IMR-90 (cell line): Measurements from ENCODE around the gene UACA. TPM values are rescaled to one million over a fixed set of nuclear protein-coding genes. Genes with fewer than 3 reads are reported as not detected.

Experiments used
- ATAC-seq: fragments of 200-7000 bp; cut with Tn5 transposase; 2 replicates; pipeline ENCODE4 v1.9.1; 2020; ENCODE audit warnings: low read depth, mild to moderate bottlenecking, moderate library complexity
- BruUV-seq: library from RNA; stranded (reverse); fragments of 400-500 nt; replicated peaks from 2 replicates; lab custom pipeline; 2021; lab: Mats Ljungman, UMichigan
- CTCF ChIA-PET: fragments of 300-600 bp; formaldehyde crosslinking; extraction: SDS; loops from one replicate; lab custom pipeline; 2021; ENCODE audit warnings: antibody characterized with exemption; lab: Yijun Ruan, JAX
- POLR2A ChIA-PET: fragments of 300-600 bp; sonication (Branson Sonifier 250); formaldehyde crosslinking; loops from one replicate; lab custom pipeline; 2022; ENCODE audit warnings: antibody characterized with exemption; ENCODE audit not compliant: unreplicated experiment; lab: Charles Lee
- DNase-seq: peaks from one replicate; pipeline ENCODE4 v3.0.0; 2013
- H2AFZ ChIP-seq: replicated peaks from 2 replicates; pipeline ENCODE3; 2013; ENCODE audit warnings: low read length, mild to moderate bottlenecking; ENCODE audit not compliant: poor library complexity
- H2AK5ac ChIP-seq: 2 replicates; pipeline ENCODE4 v1.6.1; 2013; ENCODE audit warnings: low read depth, low read length, inconsistent platforms
- H2AK9ac ChIP-seq: replicated peaks from 2 replicates; pipeline ENCODE3; 2013; ENCODE audit warnings: mild to moderate bottlenecking, low read depth, low read length, moderate library complexity; ENCODE audit not compliant: poor library complexity
- H2BK120ac ChIP-seq: 2 replicates; pipeline ENCODE4 v1.6.1; 2013; ENCODE audit warnings: low read depth, low read length, inconsistent platforms
- H2BK15ac ChIP-seq: 3 replicates; pipeline ENCODE4 v1.6.1; 2013; ENCODE audit warnings: low read depth, low read length, inconsistent platforms
- H2BK20ac ChIP-seq: 2 replicates; pipeline ENCODE4 v1.6.1; 2013; ENCODE audit warnings: low read depth, mild to moderate bottlenecking, inconsistent platforms, low read length, moderate library complexity
- H2BK5ac ChIP-seq: 2 replicates; pipeline ENCODE4 v1.6.1; 2013; ENCODE audit warnings: mild to moderate bottlenecking, low read depth, low read length, inconsistent platforms; ENCODE audit not compliant: poor library complexity, severe bottlenecking
- H3K14ac ChIP-seq: replicated peaks from 2 replicates; pipeline ENCODE4 v1.6.1; 2013; ENCODE audit warnings: low read depth, low read length, inconsistent platforms
- H3K18ac ChIP-seq: 2 replicates; pipeline ENCODE4 v1.6.1; 2013; ENCODE audit warnings: low read depth, low read length, control low read depth
- H3K23ac ChIP-seq: 2 replicates; pipeline ENCODE4 v1.6.1; 2013; ENCODE audit warnings: low read depth, low read length, inconsistent platforms
- H3K27ac ChIP-seq: 2 replicates; pipeline ENCODE4 v1.5.1; 2013; ENCODE audit warnings: mild to moderate bottlenecking, control low read depth, low read length; ENCODE audit not compliant: insufficient read depth
- H3K27me3 ChIP-seq: 2 replicates; pipeline ENCODE4 v1.6.1; 2013; ENCODE audit warnings: low read length; ENCODE audit not compliant: control insufficient read depth, insufficient read depth
- H3K36me3 ChIP-seq: 2 replicates; pipeline ENCODE4 v1.6.1; 2013; ENCODE audit warnings: low read length, mixed read lengths; ENCODE audit not compliant: control insufficient read depth, insufficient read depth
- H3K4ac ChIP-seq: 2 replicates; pipeline ENCODE4 v1.6.1; 2013; ENCODE audit warnings: low read depth, low read length, inconsistent platforms
- H3K4me1 ChIP-seq: 2 replicates; pipeline ENCODE4 v1.6.1; 2013; ENCODE audit warnings: low read length, mixed read lengths; ENCODE audit not compliant: control insufficient read depth, insufficient read depth
- H3K4me2 ChIP-seq: 2 replicates; pipeline ENCODE4 v1.6.1; 2013; ENCODE audit warnings: low read depth, mild to moderate bottlenecking, control low read depth, low read length, moderate library complexity
- H3K4me3 ChIP-seq: 2 replicates; pipeline ENCODE4 v1.5.1; 2013; ENCODE audit warnings: low read depth, mild to moderate bottlenecking, control low read depth, low read length, moderate library complexity; ENCODE audit not compliant: insufficient read depth
- H3K56ac ChIP-seq: 2 replicates; pipeline ENCODE4 v1.6.1; 2013; ENCODE audit warnings: low read length, inconsistent platforms; ENCODE audit not compliant: insufficient read depth; ENCODE audit errors: extremely low read depth
- H3K79me1 ChIP-seq, 2 experiments: 2 replicates each; pipeline ENCODE4 v1.6.1; 2013; ENCODE audit warnings: low read length in 2 of 2, inconsistent platforms in 1 of 2, low read depth in 1 of 2
- H3K9ac ChIP-seq: 2 replicates; pipeline ENCODE4 v1.6.1; 2013; ENCODE audit warnings: low read depth, low read length, control low read depth
- H3K9me1 ChIP-seq: 2 replicates; pipeline ENCODE4 v1.6.1; 2013; ENCODE audit warnings: low read length, inconsistent platforms; ENCODE audit not compliant: insufficient read depth
- H3K9me3 ChIP-seq: 2 replicates; pipeline ENCODE4 v1.6.1; 2013; ENCODE audit warnings: low read length; ENCODE audit not compliant: control insufficient read depth, insufficient read depth
- H4K20me1 ChIP-seq: 2 replicates; pipeline ENCODE4 v1.6.1; 2013; ENCODE audit warnings: low read length, inconsistent platforms; ENCODE audit not compliant: insufficient read depth
- H4K5ac ChIP-seq: 2 replicates; pipeline ENCODE4 v1.6.1; 2013; ENCODE audit warnings: mild to moderate bottlenecking, low read depth, low read length, control low read depth
- H4K8ac ChIP-seq, 2 experiments: 2 replicates each; pipeline ENCODE4 v1.6.1; 2013; ENCODE audit warnings: low read depth in 2 of 2, low read length in 2 of 2, control low read depth in 1 of 2, inconsistent platforms in 1 of 2
- H4K91ac ChIP-seq: 2 replicates; pipeline ENCODE4 v1.6.1; 2013; ENCODE audit warnings: low read depth, low read length, inconsistent platforms; ENCODE audit not compliant: insufficient read depth
- FOS ChIP-seq: fragments of 150-350 bp; IDR thresholded peaks from 2 replicates; pipeline ENCODE4 v1.6.1; 2016; ENCODE audit warnings: low read depth, low read length
- RAD21 ChIP-seq: IDR thresholded peaks from 2 replicates; pipeline ENCODE4 v1.6.1; 2012; ENCODE audit warnings: low read length, improper control_type of control experiment
- WGBS, 2 experiments: methylation state at CpG; one replicate each; pipeline versions ENCODE4 v1.1.5 to v1.1.7; 2013; ENCODE audit warnings: missing lambda C conversion rate in 2 of 2; ENCODE audit not compliant: insufficient read length in 1 of 2; ENCODE audit errors: extremely low coverage in 2 of 2; 5-methylcytosine and 5-hydroxymethylcytosine counted together
- dilution Hi-C: fragments of 300-500 bp; cut with HindIII; formaldehyde crosslinking; loops from one replicate; pipeline ENCODE4 v1.14.3; 2018; ENCODE audit warnings: low sequenced_read_pairs; ENCODE audit not compliant: unreplicated experiment
- in situ Hi-C: fragments of 300-500 bp; cut with MboI; formaldehyde crosslinking; loops from 3 replicates; pipeline ENCODE4 v1.14.3; 2019; ENCODE audit warnings: low sequenced_read_pairs, inconsistent platforms, mixed read lengths
- intact Hi-C: fragments of 100-400 bp; cut with micrococcal nuclease; formaldehyde crosslinking; loops from 2 replicates; pipeline ENCODE4 v1.10.0; 2022
- polyA plus RNA-seq, 3 experiments: library from polyadenylated mRNA; depleted of rRNA; stranded (reverse); fragments of >200 nt; gene quantifications; 2 replicates each; pipeline ENCODE4 v1.2.3, GENCODE V29; 2012; ENCODE audit warnings: low replicate concordance in 1 of 3
- total RNA-seq: library from RNA; depleted of rRNA; stranded (reverse); fragments of >200 nt; gene quantifications from 2 replicates; pipeline ENCODE4 v1.2.3, GENCODE V29; 2012

The UACA gene
- total and polyA plus RNA-seq, 2 of the 4 experiments (the other 2 are of a cell fraction), result 156 to 507 TPM

- H4K91ac ChIP-seq, result no peak overlapping the region
- no peaks in the 10 kb centered on the region for H3K27me3 ChIP-seq
- H2AK5ac ChIP-seq, result no peak overlapping the region
- no peak overlapping the region for H4K5ac ChIP-seq
- peaks cover 8 to 52% of the 10 kb centered on the region in 2 experiments; a peak in 3 of 4 replicates for H3K79me1 ChIP-seq
- ChIA-PET POLR2A (no interaction called here), CTCF (no interaction called here)
- H3K36me3 ChIP-seq, result no peaks in the 10 kb centered on the region
- no peak overlapping the region for H2BK120ac ChIP-seq
- no peak overlapping the region for H2AK9ac ChIP-seq
- H4K8ac ChIP-seq, result no peak overlapping the region
- no TSS peak for BruUV-seq
- in situ Hi-C loops (no loop called here), intact Hi-C loops (no loop called here), dilution Hi-C loops (no loop called here)
- H4K20me1 ChIP-seq, result peaks cover 51% of the 10 kb centered on the region
- H2BK20ac ChIP-seq, result no peak overlapping the region
- H2BK5ac ChIP-seq, result no peak overlapping the region
- DNase-seq, result no peak
- H3K4me2 ChIP-seq, result no peak overlapping the region
- no peak overlapping the region for H3K14ac ChIP-seq
- H3K23ac ChIP-seq, result 0 out of 2 replicates have a peak overlapping the region, but pooled peaks have one; percentile 2
- H3K9me3 ChIP-seq, result no peaks in the 10 kb centered on the region
- no peak overlapping the region for H3K56ac ChIP-seq
- H3K9ac ChIP-seq, result no peak overlapping the region
- H3K4me1 ChIP-seq, result peaks cover 11% of the 10 kb centered on the region
- 100% methylated on average over 2 of the region's 5 CpGs; no CpG with 5 or more reads in 1 of the 2 experiments for WGBS, 2 experiments
- no peak overlapping the region for H2AFZ ChIP-seq
- H2BK15ac ChIP-seq, result no peak overlapping the region
- no peak overlapping the region for H3K18ac ChIP-seq
- H3K4ac ChIP-seq, result no peak overlapping the region
- peaks cover 4% of the 10 kb centered on the region; the same call in 1 of the 2 replicates for H3K9me1 ChIP-seq
- TF ChIP-seq FOS (no peak), RAD21 (no peak)
- no peak for ATAC-seq
- H3K27ac ChIP-seq, result no peak overlapping the region
- H3K4me3 ChIP-seq, result no peak overlapping the region
Measured at GRCh38 chr15:70704731-70705130, 58.6 kb downstream of the UACA start.
